Fibroblast of lung (primary cell): ENCODE results near the gene SGK1. TPM values are rescaled to one million over a fixed set of nuclear protein-coding genes. Genes with fewer than 3 reads are reported as not detected.
"Not testable (repeated sequence)": the region's sequence is repeated elsewhere in the genome, so short reads cannot be mapped to it uniquely, and the experiment has no call there.

ENCODE experiments used
- DNase-seq, 2 donors: peaks; one replicate each; pipeline versions ENCODE4 v3.0.0 to v3.0.0-alpha.2; 2010; ENCODE audit warnings: low read depth in 2 of 2
- H2AFZ ChIP-seq: 2 replicates; pipeline ENCODE4 v1.5.1; 2012; ENCODE audit warnings: low read length, control low read depth, inconsistent platforms
- H3K27ac ChIP-seq: 2 replicates; pipeline ENCODE4 v1.5.1; 2011; ENCODE audit warnings: low read length, control low read depth; ENCODE audit not compliant: insufficient read depth
- H3K27me3 ChIP-seq: 2 replicates; pipeline ENCODE4 v1.5.1; 2011; ENCODE audit warnings: mild to moderate bottlenecking, low read length; ENCODE audit not compliant: control insufficient read depth, insufficient read depth
- H3K36me3 ChIP-seq: 2 replicates; pipeline ENCODE4 v1.5.1; 2011; ENCODE audit warnings: low read length; ENCODE audit not compliant: control insufficient read depth, insufficient read depth
- H3K4me1 ChIP-seq: 2 replicates; pipeline ENCODE4 v1.5.1; 2011; ENCODE audit warnings: low read length; ENCODE audit not compliant: control insufficient read depth, insufficient read depth; ENCODE audit errors: extremely low read depth
- H3K4me2 ChIP-seq: 2 replicates; pipeline ENCODE4 v1.5.1; 2011; ENCODE audit warnings: low read length, control low read depth; ENCODE audit not compliant: insufficient read depth; ENCODE audit errors: extremely low read depth
- H3K4me3 ChIP-seq, 4 experiments: fragments of 200-600 bp in 1 of 4; sonication (generic) in 1 of 4; replicated peaks in 1 of 4; 2 replicates each; pipeline ENCODE4 v1.5.1; 2011 to 2016; ENCODE audit warnings: low read length in 4 of 4, low read depth in 3 of 4, mild to moderate bottlenecking in 3 of 4, control low read depth in 2 of 4, inconsistent platforms in 1 of 4, mixed read lengths in 1 of 4; ENCODE audit not compliant: insufficient read depth in 1 of 4; ENCODE audit errors: control extremely low read depth in 1 of 4
- H3K79me2 ChIP-seq: 2 replicates; pipeline ENCODE4 v1.5.1; 2012; ENCODE audit warnings: mild to moderate bottlenecking, low read length, inconsistent platforms; ENCODE audit not compliant: control insufficient read depth, insufficient read depth
- H3K9ac ChIP-seq: 2 replicates; pipeline ENCODE4 v1.5.1; 2011; ENCODE audit warnings: mild to moderate bottlenecking, low read length, control low read depth; ENCODE audit not compliant: insufficient read depth
- H3K9me3 ChIP-seq: 2 replicates; pipeline ENCODE4 v1.5.1; 2012; ENCODE audit warnings: low read depth, low read length; ENCODE audit not compliant: control insufficient read depth, insufficient read depth
- H4K20me1 ChIP-seq: 2 replicates; pipeline ENCODE4 v1.5.1; 2011; ENCODE audit warnings: low read length; ENCODE audit not compliant: control insufficient read depth, insufficient read depth; ENCODE audit errors: extremely low read depth
- CTCF ChIP-seq, 2 donors: IDR thresholded peaks in 1 of 2; conservative IDR thresholded peaks in 1 of 2; 1 replicate in 1 of 2; 2 replicates in 1 of 2; pipeline ENCODE4 v1.5.1; 2011 to 2012; ENCODE audit warnings: low read length in 2 of 2, control low read depth in 1 of 2, inconsistent platforms in 1 of 2, low read depth in 1 of 2, mild to moderate bottlenecking in 1 of 2
- EZH2 ChIP-seq: IDR thresholded peaks from 2 replicates; pipeline ENCODE4 v1.5.1; 2012; ENCODE audit warnings: low read length, control low read depth, mild to moderate bottlenecking; ENCODE audit errors: missing control alignments
- polyA plus RNA-seq, 2 donors: library from polyadenylated mRNA; depleted of rRNA in 1 of 2; stranded (reverse) in 1 of 2; unstranded in 1 of 2; fragments of >200 nt; gene quantifications; 2 replicates each; pipeline ENCODE4 v1.2.1, GENCODE V29; 2011 to 2012; ENCODE audit warnings: missing spikeins in 1 of 2
- total RNA-seq: library from RNA; depleted of rRNA; stranded (reverse); fragments of >200 nt; gene quantifications from 2 replicates; pipeline ENCODE4 v1.2.1, GENCODE V29; 2014

SGK1 gene
- total and polyA plus RNA-seq, 2 donors (not counting 1 experiment from before 2014, with no cell fraction given), result 132 to 154 TPM

GRCh38 chr6:134256862-134257261 lies 61.0 kb downstream of the SGK1 start:
- DNase-seq, result no peak
- Histone ChIP-seq H4K20me1 (no peaks in the 10 kb centered on the region), H3K27ac (no peak overlapping the region), H3K4me1 (no peaks in the 10 kb centered on the region), H3K27me3 (no peaks in the 10 kb centered on the region), H3K9ac (no peak overlapping the region), H3K4me2 (no peak overlapping the region), H3K4me3 (no peak overlapping the region), H3K9me3 (no peaks in the 10 kb centered on the region), H3K36me3 (no peaks in the 10 kb centered on the region), H2AFZ (no peak overlapping the region), H3K79me2 (no peaks in the 10 kb centered on the region)
- TF ChIP-seq EZH2 (no peak), CTCF (conservative IDR thresholded peaks at IDR 0.05 in 1 of 2, IDR thresholded peaks at IDR 0.05 in 1 of 2; ENCODE audit: low read depth in 1 of 2, low read length in 2 of 2) (no peak)

GRCh38 chr6:134255280-134255679 lies 62.6 kb downstream of the SGK1 start:
- not testable (repeated sequence) for DNase-seq, H3K4me1 ChIP-seq

GRCh38 chr6:134254118-134254517 lies 63.8 kb downstream of the SGK1 start:
- Histone ChIP-seq H3K9me3 (no peaks in the 10 kb centered on the region), H3K9ac (no peak overlapping the region), H3K4me2 (no peak overlapping the region), H3K4me3 (no peak overlapping the region), H3K27ac (no peak overlapping the region), H4K20me1 (no peaks in the 10 kb centered on the region), H3K36me3 (no peaks in the 10 kb centered on the region), H3K4me1 (no peaks in the 10 kb centered on the region), H3K27me3 (no peaks in the 10 kb centered on the region), H3K79me2 (no peaks in the 10 kb centered on the region), H2AFZ (no peak overlapping the region)
- DNase-seq, result no peak
- TF ChIP-seq EZH2, result no peak
- no peak for TF ChIP-seq CTCF (conservative IDR thresholded peaks at IDR 0.05 in 1 of 2, IDR thresholded peaks at IDR 0.05 in 1 of 2; ENCODE audit: low read depth in 1 of 2, low read length in 2 of 2)

More at GRCh38 chr6:134255280-134255679, 62.6 kb downstream of the SGK1 start:
- not testable (repeated sequence) for H3K9ac ChIP-seq, H3K4me3 ChIP-seq, H3K79me2 ChIP-seq, H4K20me1 ChIP-seq, H3K9me3 ChIP-seq, H3K4me2 ChIP-seq, H3K27ac ChIP-seq, H3K36me3 ChIP-seq, H2AFZ ChIP-seq, H3K27me3 ChIP-seq
